OCI-LY1 (cell line): ENCODE results near the gene PIM1.

ENCODE experiments used
- H2AFZ ChIP-seq: fragments of 200-600 bp; sonication (generic), shearing (Covaris generic); 2 replicates; pipeline ENCODE4 v1.6.0; 2014; ENCODE audit warnings: antibody characterized with exemption, mild to moderate bottlenecking, low read length
- H3F3A ChIP-seq: fragments of 200-600 bp; sonication (generic), shearing (Covaris generic); 2 replicates; pipeline ENCODE4 v1.6.0; 2014; ENCODE audit warnings: mild to moderate bottlenecking, antibody characterized with exemption, low read length, moderate library complexity; ENCODE audit not compliant: insufficient read depth
- H3K27ac ChIP-seq: fragments of 200-600 bp; sonication (generic); 2 replicates; pipeline ENCODE4 v1.5.1; 2014; ENCODE audit warnings: low read length, mixed run types, mild to moderate bottlenecking, low read depth; ENCODE audit not compliant: poor library complexity, severe bottlenecking
- H3K27me3 ChIP-seq: fragments of 200-600 bp; sonication (generic); 2 replicates; pipeline ENCODE4 v1.6.0; 2014; ENCODE audit warnings: antibody characterized with exemption, mild to moderate bottlenecking, low read length, moderate library complexity; ENCODE audit not compliant: insufficient read depth
- H3K36me3 ChIP-seq: fragments of 200-600 bp; sonication (generic); 2 replicates; pipeline ENCODE4 v1.6.1; 2014; ENCODE audit warnings: mild to moderate bottlenecking, antibody characterized with exemption, low read length, moderate library complexity, mixed read lengths; ENCODE audit not compliant: insufficient read depth
- H3K4me1 ChIP-seq: fragments of 200-600 bp; sonication (generic); 2 replicates; pipeline ENCODE4 v1.5.1; 2014; ENCODE audit warnings: mild to moderate bottlenecking, low read length, moderate library complexity; ENCODE audit not compliant: insufficient read depth, severe bottlenecking
- H3K4me2 ChIP-seq: fragments of 200-600 bp; sonication (generic), shearing (Covaris generic); 2 replicates; pipeline ENCODE4 v1.6.1; 2014; ENCODE audit warnings: low read length
- H3K4me3 ChIP-seq: fragments of 200-600 bp; sonication (generic); 2 replicates; pipeline ENCODE4 v1.5.1; 2014; ENCODE audit warnings: low read length, low read depth, mild to moderate bottlenecking, mixed read lengths; ENCODE audit not compliant: poor library complexity, severe bottlenecking
- H3K79me2 ChIP-seq: fragments of 200-600 bp; shearing (Covaris generic); 2 replicates; pipeline ENCODE4 v1.6.1; 2016; ENCODE audit warnings: mixed run types, low read length, mixed read lengths; ENCODE audit not compliant: insufficient read depth
- H3K9ac ChIP-seq: fragments of 200-600 bp; sonication (generic), shearing (Covaris generic); 2 replicates; pipeline ENCODE4 v1.6.1; 2014; ENCODE audit warnings: mild to moderate bottlenecking, low read length, mixed read lengths
- H3K9me2 ChIP-seq: fragments of 200-600 bp; sonication (generic), shearing (Covaris generic); 2 replicates; pipeline ENCODE4 v1.6.1; 2014; ENCODE audit warnings: low read depth, mild to moderate bottlenecking, low read length, mixed read lengths
- H3K9me3 ChIP-seq: fragments of 200-600 bp; shearing (Covaris generic); 2 replicates; pipeline ENCODE4 v1.6.1; 2014; ENCODE audit warnings: low read length, mixed read lengths
- H4K20me1 ChIP-seq: fragments of 200-600 bp; sonication (generic), shearing (Covaris generic); 2 replicates; pipeline ENCODE4 v1.6.0; 2016; ENCODE audit warnings: mild to moderate bottlenecking, low read length; ENCODE audit not compliant: insufficient read depth
- EZH2 ChIP-seq: fragments of 200-600 bp; sonication (generic), shearing (Covaris generic); IDR thresholded peaks from 2 replicates; pipeline ENCODE4 v1.8.0; 2017; ENCODE audit warnings: borderline replicate concordance, mixed run types, mild to moderate bottlenecking, antibody characterized with exemption, low read length, moderate library complexity, mixed read lengths
- TF ChIP-seq, protein P1 (sequence below): fragments of 200-600 bp; sonication (generic), shearing (Covaris generic); IDR thresholded peaks from 2 replicates; pipeline ENCODE4 v1.5.1; 2017; ENCODE audit warnings: mild to moderate bottlenecking, antibody characterized with exemption, low read length, moderate library complexity, mixed read lengths

PIM1 gene

DNA sequence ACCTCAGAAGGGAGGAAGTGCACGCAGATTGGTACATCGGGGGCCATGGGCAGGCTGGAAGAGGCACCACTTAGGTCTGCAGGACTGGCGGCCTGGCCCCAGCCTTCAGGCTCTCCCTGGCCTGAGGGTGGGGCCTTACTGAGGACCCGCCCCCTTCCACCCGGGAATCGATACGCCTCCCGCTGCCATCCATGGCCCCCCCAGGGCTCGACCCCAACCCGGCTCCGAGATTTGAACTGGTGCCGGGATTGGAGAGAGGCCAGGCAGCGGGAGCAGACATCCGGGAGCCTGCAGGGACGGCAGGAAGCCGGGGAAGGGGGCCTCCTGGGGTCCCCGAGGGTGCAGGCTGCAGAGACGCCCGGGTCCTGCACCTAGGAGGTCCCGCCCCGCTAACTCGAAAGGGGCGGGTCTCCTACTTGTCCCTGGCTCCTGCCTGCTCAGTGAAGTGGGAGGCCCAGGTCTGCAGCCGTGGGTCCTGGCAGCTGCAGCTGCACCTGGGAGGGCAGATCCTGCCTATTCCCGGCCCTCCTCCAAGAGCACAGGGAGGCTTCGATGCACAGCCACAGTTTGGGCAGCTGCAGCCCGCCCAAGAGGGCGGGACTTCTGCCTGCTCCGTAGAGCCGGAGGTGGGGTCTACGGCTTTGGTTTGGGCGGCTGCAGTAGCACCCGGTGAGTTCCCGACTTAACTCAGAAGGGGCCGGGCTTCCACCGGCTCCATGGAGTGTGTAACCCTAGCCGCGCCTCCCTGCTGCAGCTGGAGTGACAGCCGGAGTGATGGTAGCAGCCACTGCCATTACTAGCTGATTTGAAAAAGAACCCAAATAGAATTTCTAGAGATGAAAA lies 52.4 kb downstream of the PIM1 start:
- TF ChIP-seq, protein P1, sequence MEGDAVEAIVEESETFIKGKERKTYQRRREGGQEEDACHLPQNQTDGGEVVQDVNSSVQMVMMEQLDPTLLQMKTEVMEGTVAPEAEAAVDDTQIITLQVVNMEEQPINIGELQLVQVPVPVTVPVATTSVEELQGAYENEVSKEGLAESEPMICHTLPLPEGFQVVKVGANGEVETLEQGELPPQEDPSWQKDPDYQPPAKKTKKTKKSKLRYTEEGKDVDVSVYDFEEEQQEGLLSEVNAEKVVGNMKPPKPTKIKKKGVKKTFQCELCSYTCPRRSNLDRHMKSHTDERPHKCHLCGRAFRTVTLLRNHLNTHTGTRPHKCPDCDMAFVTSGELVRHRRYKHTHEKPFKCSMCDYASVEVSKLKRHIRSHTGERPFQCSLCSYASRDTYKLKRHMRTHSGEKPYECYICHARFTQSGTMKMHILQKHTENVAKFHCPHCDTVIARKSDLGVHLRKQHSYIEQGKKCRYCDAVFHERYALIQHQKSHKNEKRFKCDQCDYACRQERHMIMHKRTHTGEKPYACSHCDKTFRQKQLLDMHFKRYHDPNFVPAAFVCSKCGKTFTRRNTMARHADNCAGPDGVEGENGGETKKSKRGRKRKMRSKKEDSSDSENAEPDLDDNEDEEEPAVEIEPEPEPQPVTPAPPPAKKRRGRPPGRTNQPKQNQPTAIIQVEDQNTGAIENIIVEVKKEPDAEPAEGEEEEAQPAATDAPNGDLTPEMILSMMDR = no peak
- TF ChIP-seq EZH2 = no peak
- H3K27ac ChIP-seq = no peak overlapping the region
- H3K9ac ChIP-seq = peak overlapping the region; percentile 40; the same call in 1 of the 2 replicates
- no peaks in the 10 kb centered on the region for H3K36me3 ChIP-seq
- H3K4me1 ChIP-seq = peaks cover 16% of the 10 kb centered on the region
- H3K4me2 ChIP-seq = peak overlapping the region; percentile 79
- peak overlapping the region; percentile 67 for H3K4me3 ChIP-seq
- H3K27me3 ChIP-seq = no peaks in the 10 kb centered on the region
- H3K9me3 ChIP-seq = no peaks in the 10 kb centered on the region
- no peaks in the 10 kb centered on the region for H3K9me2 ChIP-seq
- H3F3A ChIP-seq = no peaks in the 10 kb centered on the region
- no peaks in the 10 kb centered on the region for H3K79me2 ChIP-seq
- peak overlapping the region; percentile 84 for H2AFZ ChIP-seq
- no peaks in the 10 kb centered on the region for H4K20me1 ChIP-seq

DNA sequence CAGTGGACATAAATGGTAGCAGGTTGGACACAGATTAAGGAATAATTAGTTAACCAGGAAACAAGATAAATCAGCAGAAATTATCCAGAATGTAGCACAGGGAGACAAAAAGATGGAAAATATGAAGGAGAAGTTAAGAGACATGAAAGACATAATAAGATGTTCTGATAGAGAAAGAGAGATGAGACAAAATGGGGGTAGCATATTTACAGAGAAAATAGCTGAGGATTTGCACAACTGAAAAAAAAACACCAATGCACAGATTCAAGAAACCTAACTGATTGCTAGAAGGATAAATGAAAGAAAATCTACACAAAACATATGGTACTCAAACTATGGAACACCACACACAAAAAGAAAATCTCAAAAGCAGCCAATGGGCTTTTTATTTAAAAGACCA lies 53.0 kb downstream of the PIM1 start:
- H3K79me2 ChIP-seq = no peaks in the 10 kb centered on the region
- H3K27me3 ChIP-seq = no peaks in the 10 kb centered on the region
- peak overlapping the region; percentile 67 for H3K4me3 ChIP-seq
- H3K36me3 ChIP-seq = no peaks in the 10 kb centered on the region
- no peaks in the 10 kb centered on the region for H4K20me1 ChIP-seq
- H3F3A ChIP-seq = no peaks in the 10 kb centered on the region
- no peak overlapping the region for H3K27ac ChIP-seq
- peak overlapping the region; percentile 79 for H3K4me2 ChIP-seq
- no peaks in the 10 kb centered on the region for H3K9me3 ChIP-seq
- peak overlapping the region; percentile 40; the same call in 1 of the 2 replicates for H3K9ac ChIP-seq
- H3K9me2 ChIP-seq = no peaks in the 10 kb centered on the region
- TF ChIP-seq, protein P1 = no peak
- TF ChIP-seq EZH2 = no peak
- H2AFZ ChIP-seq = peak overlapping the region; percentile 84
- peaks cover 16% of the 10 kb centered on the region for H3K4me1 ChIP-seq
